ENCODE measurements around the gene H2AZ2.

GRCh38 chr7:44838751-44839150 lies 9.1 kb downstream of the H2AZ2 start:
- TF ChIP-seq CTCF (IDR thresholded peaks at IDR 0.05) (no peak), POLR2AphosphoS5 (IDR thresholded peaks at IDR 0.05) (no peak)

All from suprapubic skin (tissue), 3 donors.